Nucleus accumbens (tissue), 56 donors: ENCODE data around the gene CFL1.

Source experiments
- DNase-seq, 56 donors: peaks; one replicate each; lab custom pipeline; 2025; lab: John Stamatoyannopoulos, UW

CFL1 gene

GRCh38 chr11:65810046-65810868 lies 47.7 kb downstream of the CFL1 start:
- no peak for DNase-seq

- no peak for DNase-seq
These were observed 48.5 kb downstream of the CFL1 start for GRCh38 chr11:65809496-65809895.

- no peak for DNase-seq
These were observed 49.1 kb downstream of the CFL1 start for GRCh38 chr11:65808744-65809341.

GRCh38 chr11:65806979-65807378 lies 51.0 kb downstream of the CFL1 start:
- no peak for DNase-seq
